Measurements from ENCODE around the gene NLGN1.

DNA sequence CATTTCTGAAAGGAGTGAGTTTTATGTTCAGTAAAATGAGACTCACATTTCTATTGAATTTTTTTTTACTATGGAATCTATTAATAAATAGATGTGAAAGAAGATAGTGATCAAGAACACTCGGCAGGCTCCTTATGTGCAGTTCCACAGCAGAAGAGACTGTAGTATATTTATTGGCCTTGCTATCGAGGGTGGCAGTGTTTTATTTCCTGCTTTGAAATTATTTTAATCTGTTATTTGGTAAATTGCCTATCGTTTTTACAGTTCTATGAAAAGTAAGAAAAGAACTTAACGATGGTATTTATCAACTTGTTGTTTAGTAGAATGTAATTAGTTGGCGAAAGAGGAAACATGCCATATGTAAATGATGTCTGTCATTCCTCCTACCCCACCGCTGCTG is 238.3 kb downstream of the NLGN1 start:
- TF ChIP-seq, protein P1, sequence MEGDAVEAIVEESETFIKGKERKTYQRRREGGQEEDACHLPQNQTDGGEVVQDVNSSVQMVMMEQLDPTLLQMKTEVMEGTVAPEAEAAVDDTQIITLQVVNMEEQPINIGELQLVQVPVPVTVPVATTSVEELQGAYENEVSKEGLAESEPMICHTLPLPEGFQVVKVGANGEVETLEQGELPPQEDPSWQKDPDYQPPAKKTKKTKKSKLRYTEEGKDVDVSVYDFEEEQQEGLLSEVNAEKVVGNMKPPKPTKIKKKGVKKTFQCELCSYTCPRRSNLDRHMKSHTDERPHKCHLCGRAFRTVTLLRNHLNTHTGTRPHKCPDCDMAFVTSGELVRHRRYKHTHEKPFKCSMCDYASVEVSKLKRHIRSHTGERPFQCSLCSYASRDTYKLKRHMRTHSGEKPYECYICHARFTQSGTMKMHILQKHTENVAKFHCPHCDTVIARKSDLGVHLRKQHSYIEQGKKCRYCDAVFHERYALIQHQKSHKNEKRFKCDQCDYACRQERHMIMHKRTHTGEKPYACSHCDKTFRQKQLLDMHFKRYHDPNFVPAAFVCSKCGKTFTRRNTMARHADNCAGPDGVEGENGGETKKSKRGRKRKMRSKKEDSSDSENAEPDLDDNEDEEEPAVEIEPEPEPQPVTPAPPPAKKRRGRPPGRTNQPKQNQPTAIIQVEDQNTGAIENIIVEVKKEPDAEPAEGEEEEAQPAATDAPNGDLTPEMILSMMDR (IDR thresholded peaks at IDR 0.05), result no peak
- no peak for TF ChIP-seq RAD21 (conservative IDR thresholded peaks at IDR 0.05 in 1 of 2, IDR thresholded peaks at IDR 0.05 in 1 of 2)
- TF ChIP-seq, protein P2, sequence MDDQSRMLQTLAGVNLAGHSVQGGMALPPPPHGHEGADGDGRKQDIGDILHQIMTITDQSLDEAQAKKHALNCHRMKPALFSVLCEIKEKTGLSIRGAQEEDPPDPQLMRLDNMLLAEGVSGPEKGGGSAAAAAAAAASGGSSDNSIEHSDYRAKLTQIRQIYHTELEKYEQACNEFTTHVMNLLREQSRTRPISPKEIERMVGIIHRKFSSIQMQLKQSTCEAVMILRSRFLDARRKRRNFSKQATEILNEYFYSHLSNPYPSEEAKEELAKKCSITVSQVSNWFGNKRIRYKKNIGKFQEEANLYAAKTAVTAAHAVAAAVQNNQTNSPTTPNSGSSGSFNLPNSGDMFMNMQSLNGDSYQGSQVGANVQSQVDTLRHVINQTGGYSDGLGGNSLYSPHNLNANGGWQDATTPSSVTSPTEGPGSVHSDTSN (IDR thresholded peaks at IDR 0.05), result no peak
- no peak for TF ChIP-seq POLR2AphosphoS2 (conservative IDR thresholded peaks at IDR 0.05; ENCODE audit: low read length)
- TF ChIP-seq NFE2L2 (conservative IDR thresholded peaks at IDR 0.05; ENCODE audit: low read length), result no peak
- TF ChIP-seq RNF2 (IDR thresholded peaks at IDR 0.05; ENCODE audit: borderline replicate concordance, low read depth), result no peak
- TF ChIP-seq BHLHE40 (IDR thresholded peaks at IDR 0.05; ENCODE audit: low read depth, low read length), result no peak
- TF ChIP-seq RFX5 (IDR thresholded peaks at IDR 0.05), result no peak
